Measurements from ENCODE around the gene MYL6B.

MYL6B gene

GRCh38 chr12:56204275-56204674, 51.9 kb downstream of the MYL6B start:
- DNase-seq (ENCODE audit: extremely low read depth in 1 of 2, low read depth in 1 of 2) = no peak

- DNase-seq (ENCODE audit: extremely low read depth in 1 of 2, low read depth in 1 of 2) = no peak
These were observed 53.1 kb downstream of the MYL6B start for GRCh38 chr12:56205445-56205844.

GRCh38 chr12:56206452-56207166, 54.2 kb downstream of the MYL6B start:
- no peak for DNase-seq (ENCODE audit: extremely low read depth in 1 of 2, low read depth in 1 of 2)

All from activated CD8-positive, alpha-beta memory T cell treated with anti-CD3 and anti-CD28 coated beads for 1 hour (primary cell).